H7 (cell line): ENCODE results near the gene MAP1LC3B. TPM values are rescaled to one million over a fixed set of nuclear protein-coding genes. Genes with fewer than 3 reads are reported as not detected.

Experiments used
- DNase-seq: peaks from one replicate; pipeline ENCODE4 v3.0.0; 2012
- H3K27me3 ChIP-seq: 2 replicates; pipeline ENCODE4 v1.6.0; 2011; ENCODE audit warnings: mild to moderate bottlenecking, low read length; ENCODE audit not compliant: control insufficient read depth, insufficient read depth
- H3K36me3 ChIP-seq: replicated peaks from 2 replicates; pipeline ENCODE4 v1.5.1; 2011; ENCODE audit warnings: low read length; ENCODE audit not compliant: control insufficient read depth, insufficient read depth
- H3K4me3 ChIP-seq: 2 replicates; pipeline ENCODE4 v1.5.1; 2011; ENCODE audit warnings: low read depth, mild to moderate bottlenecking, control low read depth, low read length, moderate library complexity; ENCODE audit not compliant: insufficient read depth
- total RNA-seq: library from RNA; depleted of rRNA; stranded (reverse); fragments of >200 nt; shearing (Covaris generic); gene quantifications from 2 replicates; pipeline ENCODE4 v1.2.3, GENCODE V29; 2014

The MAP1LC3B gene
- total RNA-seq, 1 experiment from 2014 or later, result 15.8 TPM

DNA sequence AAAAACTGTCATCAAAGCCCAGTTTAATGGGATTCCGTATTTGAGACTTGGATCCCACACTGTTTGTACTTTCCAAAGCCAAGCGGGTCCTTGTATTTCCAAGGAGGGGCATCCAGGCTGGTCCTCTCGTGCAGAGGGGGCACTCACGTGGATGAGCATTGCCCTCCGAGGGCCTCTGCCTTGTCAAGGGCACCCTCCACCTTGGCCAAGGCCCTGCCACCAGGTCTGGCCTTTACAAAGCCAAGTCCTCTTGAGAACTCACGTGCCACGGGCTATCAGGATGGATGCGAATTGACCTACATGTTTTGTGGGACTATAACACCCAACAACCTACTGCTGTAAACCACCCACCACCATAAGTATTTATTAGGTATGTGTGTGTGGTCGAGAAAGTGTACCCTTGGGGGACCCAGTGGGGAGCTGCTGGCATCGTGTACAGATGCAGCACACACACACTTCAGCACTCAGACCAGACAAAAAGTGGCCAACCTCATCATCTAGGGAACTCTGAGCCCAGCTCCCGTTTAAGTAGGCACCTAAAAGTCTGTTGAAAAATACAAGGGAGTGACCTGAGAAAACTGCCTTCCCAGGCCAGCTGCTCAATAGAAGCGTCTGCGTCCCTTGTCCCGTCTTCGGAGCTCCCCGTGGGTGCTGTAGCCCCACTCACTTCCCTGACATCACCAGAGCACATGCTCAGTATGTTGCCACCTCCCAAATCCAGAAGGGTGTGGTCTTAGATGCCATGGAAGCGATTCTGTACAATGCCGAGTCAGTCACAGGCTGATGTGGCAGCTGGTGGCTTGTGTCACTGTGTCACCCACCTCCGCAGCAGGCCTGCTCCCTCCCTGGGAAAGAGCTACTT, 12.9 kb downstream of the MAP1LC3B start:
- no peak for DNase-seq
- H3K36me3 ChIP-seq, result peaks cover 11% of the 10 kb centered on the region
- no peaks in the 10 kb centered on the region for H3K27me3 ChIP-seq
- no peak overlapping the region for H3K4me3 ChIP-seq

DNA sequence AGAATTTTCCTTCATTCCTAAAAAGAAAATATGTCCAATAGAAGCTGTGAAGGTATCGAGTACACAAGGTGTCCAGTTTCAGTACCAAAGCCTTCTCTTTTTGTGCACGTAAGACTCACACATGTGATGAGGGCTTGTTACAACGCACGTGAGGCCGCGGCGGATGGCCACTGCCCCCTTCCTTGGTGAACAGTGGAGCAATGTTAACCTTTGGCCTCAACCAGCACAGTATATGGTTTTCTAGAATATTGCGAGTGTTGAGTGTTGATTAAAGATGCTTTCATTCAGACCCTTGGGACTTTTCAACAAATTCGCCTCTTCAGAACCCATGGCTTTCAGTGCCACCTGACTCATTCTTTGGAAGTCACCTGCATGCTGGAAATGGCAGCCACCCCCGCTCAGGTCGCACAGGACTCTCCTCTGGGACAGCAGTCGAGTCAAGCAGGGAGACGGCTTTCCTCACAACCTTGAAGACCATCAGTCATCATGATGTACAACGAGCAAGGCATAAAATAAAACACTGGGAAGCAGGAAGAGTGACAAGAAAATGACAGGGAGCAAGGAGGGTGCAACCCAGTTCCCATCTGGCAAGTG, 14.5 kb downstream of the MAP1LC3B start:
- no peak for DNase-seq
- no peak overlapping the region for H3K4me3 ChIP-seq
- no peaks in the 10 kb centered on the region for H3K27me3 ChIP-seq
- H3K36me3 ChIP-seq, result peaks cover 10% of the 10 kb centered on the region

GRCh38 chr16:87407511-87408112, 15.5 kb downstream of the MAP1LC3B start:
- H3K27me3 ChIP-seq, result no peaks in the 10 kb centered on the region
- H3K36me3 ChIP-seq, result peaks cover 13% of the 10 kb centered on the region
- no peak overlapping the region for H3K4me3 ChIP-seq
- DNase-seq, result no peak

- Histone ChIP-seq H3K4me3 (no peak overlapping the region), H3K36me3 (peaks cover 14% of the 10 kb centered on the region), H3K27me3 (no peaks in the 10 kb centered on the region)
- no peak for DNase-seq
These were observed 17.0 kb downstream of the MAP1LC3B start for GRCh38 chr16:87409153-87409552.

GRCh38 chr16:87409781-87410180, 17.6 kb downstream of the MAP1LC3B start:
- DNase-seq, result no peak
- Histone ChIP-seq H3K4me3 (no peak overlapping the region), H3K27me3 (no peaks in the 10 kb centered on the region), H3K36me3 (peaks cover 14% of the 10 kb centered on the region)

DNA sequence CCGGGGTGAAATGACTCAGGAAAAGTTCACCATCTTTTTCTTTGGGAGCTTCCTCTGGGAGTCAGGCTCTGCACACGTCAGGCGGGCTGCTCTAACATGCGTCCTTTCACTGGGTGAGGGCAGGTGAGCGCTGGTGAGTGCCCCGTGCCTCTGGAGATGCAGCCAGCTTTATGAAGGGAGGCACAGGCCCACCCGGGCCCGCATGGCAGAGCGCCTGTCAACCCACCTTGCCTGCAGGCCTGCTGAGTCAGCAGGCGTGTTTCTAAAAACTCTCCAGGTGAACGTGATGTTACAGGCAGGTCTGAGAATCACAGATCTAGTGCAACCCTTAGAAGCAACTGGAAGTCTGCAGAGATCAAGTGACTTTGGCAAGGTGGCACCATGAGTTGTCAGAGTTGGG, 18.4 kb downstream of the MAP1LC3B start:
- H3K4me3 ChIP-seq, result no peak overlapping the region
- no peak for DNase-seq
- H3K36me3 ChIP-seq, result peaks cover 11% of the 10 kb centered on the region
- H3K27me3 ChIP-seq, result no peaks in the 10 kb centered on the region

DNA sequence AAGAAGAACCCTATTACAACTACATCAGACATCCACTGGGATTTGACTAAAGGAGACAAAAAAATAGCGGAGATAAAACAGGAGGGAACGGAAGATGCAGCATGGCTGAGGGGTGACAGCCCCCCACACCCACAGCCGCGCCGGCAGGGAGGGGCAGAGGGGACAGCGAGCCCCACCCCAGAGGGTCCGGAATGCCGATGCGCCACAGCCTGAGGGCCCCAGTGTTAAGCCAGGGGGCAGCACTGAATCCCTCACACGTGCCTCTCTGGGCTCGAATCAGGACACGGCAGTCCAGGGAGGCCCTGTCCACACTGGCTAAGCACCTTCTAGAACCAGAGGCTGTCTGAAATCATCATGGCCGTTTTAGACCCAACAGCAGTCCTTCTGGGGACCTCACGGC, 18.8 kb downstream of the MAP1LC3B start:
- no peak overlapping the region for H3K4me3 ChIP-seq
- DNase-seq, result peak; percentile 77
- no peaks in the 10 kb centered on the region for H3K27me3 ChIP-seq
- peaks cover 11% of the 10 kb centered on the region for H3K36me3 ChIP-seq

DNA sequence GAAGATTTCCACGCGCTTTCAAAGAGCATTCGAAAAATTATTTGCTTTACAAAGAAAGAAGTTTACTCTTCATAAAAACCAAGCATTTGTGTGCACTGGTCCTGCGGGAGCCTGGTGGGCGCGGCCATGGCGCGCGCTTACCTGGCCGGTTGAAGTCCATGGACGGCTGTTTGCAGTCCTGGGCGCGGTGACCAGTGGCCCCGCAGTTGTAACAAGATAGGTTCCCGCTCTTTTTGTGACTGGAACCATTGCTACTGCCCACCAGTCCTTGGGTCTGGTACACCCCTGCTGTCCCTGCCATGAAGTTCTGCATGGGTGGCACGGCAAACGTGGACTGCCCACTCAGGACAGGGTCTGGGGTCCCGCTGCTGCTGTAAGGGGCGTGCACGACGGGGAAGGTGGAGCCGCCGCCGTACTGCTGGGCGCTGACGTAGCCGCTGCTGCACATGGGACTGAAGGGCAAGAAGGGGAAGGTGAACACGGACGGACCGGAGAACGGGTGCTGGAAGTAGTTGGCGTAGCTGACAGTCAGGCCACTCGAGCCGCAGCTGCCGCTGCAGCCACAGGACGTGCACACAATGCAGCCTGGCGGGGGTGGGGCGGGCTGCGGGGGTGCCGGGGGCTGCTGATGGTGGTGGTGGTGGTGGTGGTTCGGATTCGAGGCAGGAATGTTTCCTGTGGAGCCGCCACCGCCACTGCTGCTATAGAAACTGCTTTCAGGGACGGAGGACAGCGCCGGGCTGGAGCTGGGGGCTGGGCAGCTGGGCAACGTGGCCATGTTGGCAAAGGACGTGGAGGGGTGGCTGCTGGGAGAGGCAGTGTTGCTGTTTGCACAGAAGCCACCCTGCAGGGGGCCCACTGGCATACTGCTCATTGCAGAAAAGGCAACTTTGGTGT, 19.5 kb downstream of the MAP1LC3B start:
- peaks cover 11% of the 10 kb centered on the region for H3K36me3 ChIP-seq
- no peak overlapping the region for H3K4me3 ChIP-seq
- no peak for DNase-seq
- H3K27me3 ChIP-seq, result no peaks in the 10 kb centered on the region

DNA sequence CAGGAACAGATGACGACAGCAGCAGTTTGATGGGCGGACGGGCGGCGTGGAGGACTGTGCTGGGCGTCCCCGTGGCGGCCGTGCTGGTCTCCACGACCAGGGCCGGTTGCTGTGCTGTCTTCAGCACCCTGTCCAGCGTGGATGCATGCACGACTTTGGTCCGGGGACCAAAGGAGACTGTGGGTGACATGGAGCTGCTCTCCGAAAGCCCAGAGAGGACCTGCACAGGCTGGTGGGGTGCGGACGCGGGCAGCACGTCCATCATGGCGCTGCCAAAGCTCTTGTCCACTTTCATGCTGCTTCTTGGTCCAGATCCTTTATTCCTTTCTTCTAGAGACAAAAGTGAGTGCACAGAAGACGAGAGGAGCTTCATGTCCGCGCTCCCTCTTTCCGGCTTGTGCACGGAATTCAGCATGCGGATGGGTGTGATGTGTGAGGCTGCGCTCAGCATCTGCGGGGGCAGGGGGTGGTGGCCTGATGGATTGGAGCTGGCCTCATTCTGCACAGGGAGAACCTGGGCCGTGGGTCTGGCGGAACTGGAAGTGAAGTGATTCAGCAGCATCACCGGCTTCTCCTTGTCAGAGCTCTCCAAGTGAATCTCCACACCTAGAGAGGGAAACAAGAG, 20.3 kb downstream of the MAP1LC3B start:
- Histone ChIP-seq H3K27me3 (no peaks in the 10 kb centered on the region), H3K36me3 (peaks cover 12% of the 10 kb centered on the region), H3K4me3 (no peak overlapping the region)
- no peak for DNase-seq

DNA sequence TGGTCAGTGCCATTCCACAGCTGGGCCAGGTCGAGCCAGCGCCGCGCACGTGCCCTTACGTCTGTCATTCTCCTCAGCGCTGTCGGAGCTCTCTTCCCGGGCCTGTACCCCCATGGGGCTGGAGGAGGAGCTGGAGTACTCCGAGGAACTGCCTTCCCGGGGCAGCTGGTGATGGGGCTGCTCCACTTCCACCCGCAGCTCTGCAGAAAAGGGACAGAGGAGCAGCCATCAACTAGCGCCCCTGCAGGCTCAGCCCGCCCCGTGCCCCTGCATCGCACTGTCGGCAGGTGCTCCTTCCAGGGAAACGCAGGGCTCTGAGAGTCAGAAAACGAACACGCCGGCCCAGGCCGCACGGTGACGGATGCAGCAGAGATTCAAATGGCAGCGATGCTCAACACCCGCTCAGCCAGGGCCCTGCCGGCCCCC, 20.9 kb downstream of the MAP1LC3B start:
- Histone ChIP-seq H3K36me3 (peaks cover 10% of the 10 kb centered on the region), H3K4me3 (no peak overlapping the region), H3K27me3 (no peaks in the 10 kb centered on the region)
- DNase-seq, result no peak

GRCh38 chr16:87414251-87414680, 22.1 kb downstream of the MAP1LC3B start:
- DNase-seq, result no peak
- H3K36me3 ChIP-seq, result peaks cover 10% of the 10 kb centered on the region

DNA sequence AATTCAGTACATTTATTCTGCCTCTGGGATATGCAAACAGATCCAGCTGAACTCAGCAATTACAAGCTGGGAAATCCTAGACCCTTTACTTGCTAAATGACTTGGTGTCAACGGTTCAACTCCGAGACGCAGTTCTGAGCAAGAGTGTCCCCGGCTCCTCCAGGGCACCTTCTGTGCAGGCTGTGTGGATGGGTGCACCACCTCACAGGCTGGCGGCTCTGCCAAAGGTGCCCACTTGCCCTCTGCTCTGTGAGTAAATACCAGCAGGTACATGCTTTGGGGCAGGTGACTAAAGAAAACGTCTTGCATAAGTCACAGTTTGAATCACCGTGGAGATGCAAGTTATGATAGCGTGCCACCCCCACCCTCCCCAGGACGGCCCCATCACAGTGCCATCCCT, 23.3 kb downstream of the MAP1LC3B start:
- H3K36me3 ChIP-seq, result peaks cover 12% of the 10 kb centered on the region
- H3K4me3 ChIP-seq, result no peak overlapping the region
- H3K27me3 ChIP-seq, result no peaks in the 10 kb centered on the region
- no peak for DNase-seq

More at GRCh38 chr16:87414251-87414680, 22.1 kb downstream of the MAP1LC3B start:
- Histone ChIP-seq H3K4me3 (no peak overlapping the region), H3K27me3 (no peaks in the 10 kb centered on the region)

DNA sequence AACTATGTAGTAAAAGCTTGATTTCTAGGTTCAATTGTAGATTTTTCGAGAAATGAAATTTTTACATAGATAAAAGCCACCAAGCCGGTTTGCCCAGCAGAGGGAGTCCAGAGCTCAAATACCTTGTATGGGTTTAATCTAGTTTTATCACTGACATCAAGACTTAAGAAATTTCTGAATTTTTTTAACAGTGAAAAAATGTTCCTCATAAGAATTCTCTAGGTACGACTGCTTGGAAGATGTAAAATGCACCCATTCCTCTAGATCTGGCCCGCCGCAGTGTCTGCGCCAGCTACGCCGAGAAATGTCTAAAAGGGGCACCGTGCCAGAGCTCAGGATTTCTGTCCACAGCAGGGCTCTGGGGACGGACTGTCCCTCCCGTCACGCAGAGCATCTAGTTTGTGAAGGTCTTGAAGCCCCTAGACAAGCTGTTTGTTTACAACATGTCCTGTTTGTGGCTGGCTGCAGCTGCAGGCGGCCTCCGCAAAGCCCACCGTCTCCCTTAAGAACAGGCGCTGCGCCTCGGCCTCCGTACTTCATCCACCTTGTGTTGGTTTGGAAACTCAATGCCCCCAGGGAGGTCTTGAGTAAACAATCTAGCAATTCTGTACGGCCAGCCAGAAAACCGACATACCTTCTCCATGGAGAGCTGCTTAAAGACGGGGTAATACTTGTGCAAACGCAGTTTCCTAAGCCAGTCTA, 24.8 kb downstream of the MAP1LC3B start:
- Histone ChIP-seq H3K27me3 (no peaks in the 10 kb centered on the region), H3K4me3 (no peak overlapping the region), H3K36me3 (peaks cover 12% of the 10 kb centered on the region)
- DNase-seq, result no peak
